Heart left ventricle (tissue), 13 donors: Measurements from ENCODE around the gene HNRNPH1.

Experiments
- CTCF ChIP-seq, 12 donors: fragments of 200-600 bp; sonication (generic) in 4 of 12; IDR thresholded peaks; one replicate each; pipeline versions ENCODE4 v1.5.0 to v1.8.0; 2018 to 2022; ENCODE audit warnings: antibody characterized with exemption in 12 of 12, mild to moderate bottlenecking in 5 of 12
- POLR2A ChIP-seq, 2 donors: fragments of 450-650 bp; IDR thresholded peaks; one replicate each; pipeline ENCODE4 v1.6.1; 2017; ENCODE audit warnings: antibody characterized with exemption in 2 of 2, mild to moderate bottlenecking in 2 of 2, moderate library complexity in 2 of 2
- donor health status: ischemic (EF 13 %, LVEDD 7.1; RV severe dilation, severe dysfunction).
- donor health status: DM: no; HTN: yes; CAD: no.
- donor health status: DM: no; HTN: no; CAD: no.
- donor health status: ischemic (EF 25% LVEDD 6.9; RV normal size, moderate dysfunction).
- donor health status: ischemic (EF 25% LVEDD 5.7; RV mildly dilated, moderate dysfunction).
- donor health status: ischemic (EF 35%, LVEDD 5.7; RV mildly dilated, moderate dysfunction).
- donor health status: nonischemic (EF 11% LVEDD 7.7; RV severe dilation, severe dysfunction).
- donor health status: DM: yes; HTN: yes; CAD: no.
- donor health status: PGD.
- donor health status: ischemic (EF 29% LVEDD 5.4; RV normal size, mild dysfunction).
- donor health status: nonischemic (EF 23%, LVEDD 6.1; RV moderate dilation, normal function).

- TF ChIP-seq CTCF (IDR thresholded peaks at IDR 0.05) (no peak), POLR2A (IDR thresholded peaks at IDR 0.05) (no peak)
Measured at GRCh38 chr5:179577286-179577960, 46.0 kb downstream of the HNRNPH1 start.
